Erythroblast (primary cell): ENCODE measurements around the gene DNAH2.

Source experiments
- DNase-seq, 2 experiments: peaks; one replicate each; lab custom pipeline; 2025; lab: John Stamatoyannopoulos, UW
- GATA1 ChIP-seq: IDR thresholded peaks from 2 replicates; pipeline ENCODE4 v1.6.1; 2011; ENCODE audit warnings: low read depth, mild to moderate bottlenecking, control low read depth, low read length, moderate library complexity
- POLR2A ChIP-seq: IDR thresholded peaks from 2 replicates; pipeline ENCODE4 v1.6.1; 2011; ENCODE audit warnings: mild to moderate bottlenecking, low read length

The DNAH2 gene

GRCh38 chr17:7834957-7835813, 117.6 kb downstream of the DNAH2 start:
- peak; percentile 63 for TF ChIP-seq POLR2A
- no peak for TF ChIP-seq GATA1
- peak; percentile 95 to 96 for DNase-seq

- no peak for DNase-seq
- no peak for TF ChIP-seq GATA1
- TF ChIP-seq POLR2A: peak; percentile 28
Measured at GRCh38 chr17:7835814-7836595, 118.5 kb downstream of the DNAH2 start.

GRCh38 chr17:7836596-7837407, 119.3 kb downstream of the DNAH2 start:
- peak; percentile 96 to 97 for DNase-seq
- TF ChIP-seq POLR2A (no peak), GATA1 (no peak)

GRCh38 chr17:7837408-7838088, 120.0 kb downstream of the DNAH2 start:
- DNase-seq: peak; percentile 66 to 75
- TF ChIP-seq POLR2A (peak; percentile 23), GATA1 (no peak)

GRCh38 chr17:7838090-7839075, 120.8 kb downstream of the DNAH2 start:
- DNase-seq: peak; percentile 77 to 91
- peak; percentile 44 for TF ChIP-seq POLR2A
- no peak for TF ChIP-seq GATA1

- DNase-seq: peak; percentile 69 to 81
- TF ChIP-seq GATA1 (no peak), POLR2A (no peak)
Measured at GRCh38 chr17:7839190-7839875, 121.8 kb downstream of the DNAH2 start.

GRCh38 chr17:7839876-7840261, 122.3 kb downstream of the DNAH2 start:
- peak; percentile 84 to 89 for DNase-seq
- no peak for TF ChIP-seq GATA1
- no peak for TF ChIP-seq POLR2A

GRCh38 chr17:7840441-7840840, 122.9 kb downstream of the DNAH2 start:
- DNase-seq: no peak
- TF ChIP-seq POLR2A: peak; percentile 50
- TF ChIP-seq GATA1: no peak

GRCh38 chr17:7840875-7841274, 123.3 kb downstream of the DNAH2 start:
- no peak for TF ChIP-seq POLR2A
- no peak for TF ChIP-seq GATA1
- no peak for DNase-seq

GRCh38 chr17:7841396-7841914, 123.9 kb downstream of the DNAH2 start:
- TF ChIP-seq GATA1 (no peak), POLR2A (peak; percentile 31)
- DNase-seq: peak; percentile 84 to 94

- peak; percentile 90 to 94 for DNase-seq
- peak; percentile 5 for TF ChIP-seq POLR2A
- no peak for TF ChIP-seq GATA1
Measured at GRCh38 chr17:7841915-7842379, 124.4 kb downstream of the DNAH2 start.
